ENCODE data around the gene CCNT1. TPM values are rescaled to one million over a fixed set of nuclear protein-coding genes. Genes with fewer than 3 reads are reported as not detected.

CCNT1 gene
- total and polyA plus RNA-seq, 2 experiments from 2014 or later, result 12.8 to 33.6 TPM

- TF ChIP-seq REST (IDR thresholded peaks at IDR 0.05; ENCODE audit: unreplicated experiment) (no peak), POLR2AphosphoS5 (IDR thresholded peaks at IDR 0.05; ENCODE audit: low read depth) (no peak), EZH2 (IDR thresholded peaks at IDR 0.05; ENCODE audit: low read depth, unreplicated experiment) (no peak), EZH2phosphoT487 (IDR thresholded peaks at IDR 0.05; ENCODE audit: unreplicated experiment) (no peak), ETS1 (IDR thresholded peaks at IDR 0.05) (no peak)
Measured at GRCh38 chr12:48671231-48671856, 45.2 kb downstream of the CCNT1 start (continued).

- Histone ChIP-seq H3K9me2 (ENCODE audit: insufficient read depth) (no peaks in the 10 kb centered on the region), H3K4me3 (no peak overlapping the region), H4K20me1 (replicated peaks; ENCODE audit: insufficient read depth) (peaks cover 34% of the 10 kb centered on the region), H3K79me2 (replicated peaks; ENCODE audit: insufficient read depth) (peaks cover 60% of the 10 kb centered on the region), H3K4me2 (no peak overlapping the region), H3K4me1 (ENCODE audit: insufficient read depth) (no peaks in the 10 kb centered on the region), H3F3A (replicated peaks; ENCODE audit: low read depth) (peaks cover 5% of the 10 kb centered on the region; the same call in 1 of the 2 replicates), H3K36me3 (ENCODE audit: insufficient read depth) (peaks cover 92% of the 10 kb centered on the region), H3K27ac (ENCODE audit: low read depth) (no peak overlapping the region), H2AFZ (no peak overlapping the region), H3K27me3 (ENCODE audit: insufficient read depth) (no peaks in the 10 kb centered on the region)
- no peak for DNase-seq (ENCODE audit: low spot score)
- H3K36me3 Mint-ChIP-seq (ENCODE audit: low read depth), result peaks cover 89% of the 10 kb centered on the region
- no peaks in the 10 kb centered on the region for H3K9me3 Mint-ChIP-seq
- H3K4me1 Mint-ChIP-seq, result no peaks in the 10 kb centered on the region
- ATAC-seq, result no peak
- H3K27ac Mint-ChIP-seq, result no peak overlapping the region
- no peak overlapping the region for H3K4me3 Mint-ChIP-seq
- H3K27me3 Mint-ChIP-seq (ENCODE audit: insufficient read depth, low read depth, poor library complexity), result peaks cover 2% of the 10 kb centered on the region
- TF ChIP-seq JUNB (IDR thresholded peaks at IDR 0.05; ENCODE audit: unreplicated experiment), result no peak
- no peak for TF ChIP-seq ZNF462 (CRISPR knock-in tag; IDR thresholded peaks at IDR 0.05)
- no peak for TF ChIP-seq ZNF114 (CRISPR knock-in tag; IDR thresholded peaks at IDR 0.05)
- TF ChIP-seq CREB1 (CRISPR knock-in tag; IDR thresholded peaks at IDR 0.05; ENCODE audit: low read depth), result no peak
- TF ChIP-seq EZH2phosphoT487 (IDR thresholded peaks at IDR 0.05; ENCODE audit: unreplicated experiment), result no peak
- TF ChIP-seq CTCF (conservative IDR thresholded peaks at IDR 0.05; ENCODE audit: low read depth in 2 of 2), result no peak
- no peak for TF ChIP-seq EZH2 (IDR thresholded peaks at IDR 0.05; ENCODE audit: low read depth, unreplicated experiment)
- no peak for TF ChIP-seq ETS1 (IDR thresholded peaks at IDR 0.05)
Measured at GRCh38 chr12:48668996-48669395, 47.5 kb downstream of the CCNT1 start.

Measured in GM23338 (cell line).